Keratinocyte (primary cell): ENCODE results near the gene CFAP46. TPM values are rescaled to one million over a fixed set of nuclear protein-coding genes. Genes with fewer than 3 reads are reported as not detected.

Experiments used
- DNase-seq: peaks from one replicate; pipeline ENCODE4 v3.0.0-alpha.2; 2011; ENCODE audit warnings: low read depth, missing footprints, low spot score
- FAIRE-seq: peaks from 2 replicates; lab custom pipeline; 2011; peaks lifted over from hg19 to GRCh38; lab: Jason Lieb, UNC
- H2AFZ ChIP-seq: 2 replicates; pipeline ENCODE4 v1.6.0; 2012; ENCODE audit warnings: low read length, control low read depth, inconsistent platforms; ENCODE audit not compliant: control insufficient read depth
- H3K27ac ChIP-seq: 2 replicates; pipeline ENCODE4 v1.5.1; 2011; ENCODE audit warnings: low read length; ENCODE audit not compliant: control insufficient read depth, insufficient read depth
- H3K27me3 ChIP-seq: 3 replicates; pipeline ENCODE4 v1.6.0; 2011; ENCODE audit warnings: low read length; ENCODE audit not compliant: control insufficient read depth, insufficient read depth; ENCODE audit errors: extremely low read depth
- H3K36me3 ChIP-seq, 2 experiments: 2 replicates in 1 of 2; 3 replicates in 1 of 2; pipeline ENCODE4 v1.5.1; 2011; ENCODE audit warnings: low read length in 2 of 2, mild to moderate bottlenecking in 1 of 2; ENCODE audit not compliant: control insufficient read depth in 2 of 2, insufficient read depth in 2 of 2; ENCODE audit errors: extremely low read depth in 1 of 2
- H3K4me1 ChIP-seq: 3 replicates; pipeline ENCODE4 v1.5.1; 2011; ENCODE audit warnings: low read length; ENCODE audit not compliant: control insufficient read depth, insufficient read depth; ENCODE audit errors: extremely low read depth
- H3K4me2 ChIP-seq: 3 replicates; pipeline ENCODE4 v1.6.0; 2011; ENCODE audit warnings: low read depth, low read length; ENCODE audit not compliant: control insufficient read depth, insufficient read depth; ENCODE audit errors: extremely low read depth
- H3K4me3 ChIP-seq, 3 experiments: fragments of 200-600 bp in 1 of 3; sonication (generic) in 1 of 3; 2 replicates in 2 of 3; 3 replicates in 1 of 3; pipeline ENCODE4 v1.5.1; 2011 to 2016; ENCODE audit warnings: low read length in 3 of 3, mild to moderate bottlenecking in 3 of 3, control low read depth in 2 of 3, inconsistent platforms in 1 of 3, low read depth in 1 of 3, mixed read lengths in 1 of 3, mixed run types in 1 of 3, moderate library complexity in 1 of 3; ENCODE audit not compliant: control insufficient read depth in 2 of 3, insufficient read depth in 2 of 3; ENCODE audit errors: extremely low read depth in 1 of 3
- H3K79me2 ChIP-seq: 2 replicates; pipeline ENCODE4 v1.6.0; 2012; ENCODE audit warnings: low read length; ENCODE audit not compliant: control insufficient read depth, insufficient read depth
- H3K9ac ChIP-seq: 3 replicates; pipeline ENCODE4 v1.6.0; 2011; ENCODE audit warnings: low read length; ENCODE audit not compliant: control insufficient read depth, insufficient read depth; ENCODE audit errors: extremely low read depth
- H3K9me1 ChIP-seq: 3 replicates; pipeline ENCODE4 v1.6.0; 2011; ENCODE audit warnings: low read length; ENCODE audit not compliant: control insufficient read depth, insufficient read depth; ENCODE audit errors: extremely low read depth
- H3K9me3 ChIP-seq: 2 replicates; pipeline ENCODE4 v1.5.1; 2012; ENCODE audit warnings: low read depth, low read length; ENCODE audit not compliant: control insufficient read depth
- H4K20me1 ChIP-seq: 3 replicates; pipeline ENCODE4 v1.6.0; 2011; ENCODE audit warnings: low read length; ENCODE audit not compliant: control insufficient read depth, insufficient read depth; ENCODE audit errors: extremely low read depth
- CTCF ChIP-seq, 3 experiments: IDR thresholded peaks in 1 of 3; conservative IDR thresholded peaks in 1 of 3; optimal IDR thresholded peaks in 1 of 3; 2 replicates in 2 of 3; 3 replicates in 1 of 3; pipeline versions ENCODE3 to v1.5.1; 2011; ENCODE audit warnings: low read length in 3 of 3, mild to moderate bottlenecking in 3 of 3, moderate library complexity in 2 of 3, control low read depth in 1 of 3, inconsistent platforms in 1 of 3; ENCODE audit not compliant: insufficient read depth in 2 of 3; ENCODE audit errors: extremely low read depth in 1 of 3
- EZH2 ChIP-seq: IDR thresholded peaks from one replicate; pipeline ENCODE4 v1.6.1; 2012; ENCODE audit warnings: inconsistent platforms, mild to moderate bottlenecking, low read length, moderate library complexity
- dilution Hi-C: fragments of 300-500 bp; cut with MboI; formaldehyde crosslinking; loops from one replicate; pipeline ENCODE4 v1.7.0; 2020; ENCODE audit warnings: low sequenced_read_pairs; ENCODE audit not compliant: extremely low pct_ligation_motif_present
- polyA plus RNA-seq, 5 experiments: library from polyadenylated mRNA; depleted of rRNA in 3 of 5; stranded (reverse) in 3 of 5; stranded (forward) in 1 of 5; unstranded in 1 of 5; fragments of >200 nt; gene quantifications; 1 replicate in 1 of 5; 2 replicates in 3 of 5; 3 replicates in 1 of 5; pipeline versions ENCODE4 v1.2.1 to v1.2.3, GENCODE V29; 2011 to 2012; ENCODE audit warnings: missing spikeins in 2 of 5, low read depth in 1 of 5, low replicate concordance in 1 of 5

The CFAP46 gene
- polyA plus RNA-seq, 1 donor (not counting 4 experiments of a cell fraction or from before 2014, with no cell fraction given) = 1.00 TPM

- TF ChIP-seq EZH2 (no peak), CTCF (optimal IDR thresholded peaks at IDR 0.05 in 1 of 3, IDR thresholded peaks at IDR 0.05 in 1 of 3, conservative IDR thresholded peaks at IDR 0.05 in 1 of 3; ENCODE audit: extremely low read depth in 1 of 3, insufficient read depth in 2 of 3, low read length in 3 of 3) (no peak)
- Histone ChIP-seq H3K4me3 (no peak overlapping the region), H3K27ac (no peak overlapping the region), H3K36me3 (no peaks in the 10 kb centered on the region), H3K27me3 (no peaks in the 10 kb centered on the region), H3K79me2 (no peaks in the 10 kb centered on the region), H3K9ac (no peak overlapping the region), H3K4me2 (peak overlapping the region; percentile 23), H3K9me3 (no peaks in the 10 kb centered on the region), H4K20me1 (no peaks in the 10 kb centered on the region), H2AFZ (no peak overlapping the region), H3K4me1 (peaks cover 6% of the 10 kb centered on the region), H3K9me1 (no peaks in the 10 kb centered on the region)
- dilution Hi-C loops = no loop called here
- DNase-seq (no peak), FAIRE-seq (peak; percentile 77)
Observed at GRCh38 chr10:132892004-132892403, 50.4 kb downstream of the CFAP46 start.

- H3K9me1 ChIP-seq = no peaks in the 10 kb centered on the region
- peaks cover 6% of the 10 kb centered on the region for H3K4me1 ChIP-seq
- no peak overlapping the region for H3K4me2 ChIP-seq
- H3K36me3 ChIP-seq = no peaks in the 10 kb centered on the region
- TF ChIP-seq EZH2 = no peak
- TF ChIP-seq CTCF (optimal IDR thresholded peaks at IDR 0.05 in 1 of 3, IDR thresholded peaks at IDR 0.05 in 1 of 3, conservative IDR thresholded peaks at IDR 0.05 in 1 of 3; ENCODE audit: extremely low read depth in 1 of 3, insufficient read depth in 2 of 3, low read length in 3 of 3) = no peak
- no peaks in the 10 kb centered on the region for H4K20me1 ChIP-seq
- no peaks in the 10 kb centered on the region for H3K79me2 ChIP-seq
- H3K4me3 ChIP-seq = no peak overlapping the region
- H3K9me3 ChIP-seq = no peaks in the 10 kb centered on the region
- dilution Hi-C loops = no loop called here
- no peak overlapping the region for H3K9ac ChIP-seq
- H3K27me3 ChIP-seq = no peaks in the 10 kb centered on the region
- no peak for FAIRE-seq
- no peak for DNase-seq
- no peak overlapping the region for H3K27ac ChIP-seq
- no peak overlapping the region for H2AFZ ChIP-seq
Observed at GRCh38 chr10:132891368-132891767, 51.0 kb downstream of the CFAP46 start.
